ENCODE data around the gene SCAND1.
A peak's percentile ranks its signal among the peaks of the same experiment; 100 is the strongest.
"Not testable (repeated sequence)": the region's sequence is repeated elsewhere in the genome, so short reads cannot be mapped to it uniquely, and the experiment has no call there.

SCAND1 gene

DNA sequence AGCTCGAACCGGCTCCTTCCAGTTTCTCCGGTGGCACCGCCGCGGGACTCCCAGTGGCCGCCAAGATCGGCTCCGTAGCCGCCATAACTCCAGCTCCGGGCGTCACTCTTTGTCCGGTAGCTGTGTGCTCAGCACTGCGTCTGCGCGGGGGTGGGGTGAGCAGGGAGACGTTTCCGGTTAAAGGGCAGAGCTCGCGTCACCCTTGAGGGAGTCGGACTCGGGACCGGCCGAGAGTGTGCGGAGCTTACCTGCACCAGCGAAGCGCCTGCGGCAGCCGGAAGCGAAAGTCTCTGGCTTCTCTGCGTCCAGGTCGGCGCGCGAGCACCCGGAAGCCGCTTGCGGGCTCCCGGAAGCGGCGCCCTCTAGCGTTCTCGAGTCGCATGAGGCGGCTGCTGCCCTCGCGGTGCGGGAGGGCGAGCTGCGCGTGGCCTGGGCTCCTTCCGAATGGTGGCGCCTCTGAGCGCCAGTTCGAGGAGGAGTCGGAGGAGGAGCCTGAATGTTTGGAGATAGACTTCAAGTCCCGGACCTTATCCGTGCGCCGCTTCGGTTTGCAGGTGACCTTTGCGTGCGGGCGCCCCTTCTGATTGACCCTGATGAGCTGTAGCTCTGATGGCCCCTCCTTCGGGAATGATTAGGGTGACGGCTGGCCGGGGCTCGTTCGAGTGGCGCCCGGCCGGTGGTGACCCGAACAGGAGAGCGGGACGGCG is at the start of gene SCAND1:
Gene SCAND1 (minus strand): TSS at position 303 of the 707 bp plus-strand sequence. CDS start 218 bp downstream, at position 85.
- peak; percentile 88 for DNase-seq

GRCh38 chr20:36004045-36004444 is 49.7 kb upstream of the SCAND1 start:
- no peak for DNase-seq

DNA sequence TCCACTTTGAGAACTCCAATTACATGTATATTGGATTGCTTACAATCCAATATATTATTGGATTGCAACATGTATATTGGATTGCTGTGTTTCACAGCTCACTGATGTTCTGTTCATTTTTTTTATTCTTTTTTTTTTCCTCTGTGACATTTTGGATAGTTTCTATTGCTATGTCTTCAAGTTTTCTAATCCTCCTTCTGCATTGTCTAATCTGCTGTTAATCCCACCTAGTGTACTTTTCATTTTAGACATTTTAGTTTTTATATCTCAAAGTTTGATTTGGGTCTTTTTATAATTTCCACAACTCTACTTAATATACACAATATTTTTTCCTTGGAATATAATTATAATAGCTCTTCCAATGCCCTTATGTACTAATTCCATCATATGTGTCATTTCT is 48.6 kb upstream of the SCAND1 start:
- no peak for DNase-seq

DNA sequence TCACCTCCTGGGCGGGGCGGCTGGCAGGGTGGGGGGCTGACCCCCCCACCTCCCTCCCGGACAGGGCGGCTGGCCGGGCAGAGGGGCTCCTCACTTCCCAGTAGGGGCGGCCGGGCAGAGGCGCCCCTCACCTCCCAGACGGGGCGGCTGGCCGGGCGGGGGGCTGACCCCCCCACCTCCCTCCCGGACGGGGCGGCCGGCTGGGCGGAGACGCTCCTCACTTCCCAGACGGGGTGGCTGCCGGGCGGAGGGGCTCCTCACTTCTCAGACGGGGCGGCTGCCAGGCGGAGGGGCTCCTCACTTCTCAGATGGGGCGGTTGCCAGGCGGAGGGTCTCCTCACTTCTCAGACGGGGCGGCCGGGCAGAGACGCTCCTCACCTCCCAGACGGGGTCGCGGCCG is 47.0 kb upstream of the SCAND1 start:
- not testable (repeated sequence) for DNase-seq

GRCh38 chr20:35996492-35996891 is 42.2 kb upstream of the SCAND1 start:
- not testable (repeated sequence) for DNase-seq

- DNase-seq = peak; percentile 70
These were observed 40.7 kb upstream of the SCAND1 start for GRCh38 chr20:35994994-35995453.

DNA sequence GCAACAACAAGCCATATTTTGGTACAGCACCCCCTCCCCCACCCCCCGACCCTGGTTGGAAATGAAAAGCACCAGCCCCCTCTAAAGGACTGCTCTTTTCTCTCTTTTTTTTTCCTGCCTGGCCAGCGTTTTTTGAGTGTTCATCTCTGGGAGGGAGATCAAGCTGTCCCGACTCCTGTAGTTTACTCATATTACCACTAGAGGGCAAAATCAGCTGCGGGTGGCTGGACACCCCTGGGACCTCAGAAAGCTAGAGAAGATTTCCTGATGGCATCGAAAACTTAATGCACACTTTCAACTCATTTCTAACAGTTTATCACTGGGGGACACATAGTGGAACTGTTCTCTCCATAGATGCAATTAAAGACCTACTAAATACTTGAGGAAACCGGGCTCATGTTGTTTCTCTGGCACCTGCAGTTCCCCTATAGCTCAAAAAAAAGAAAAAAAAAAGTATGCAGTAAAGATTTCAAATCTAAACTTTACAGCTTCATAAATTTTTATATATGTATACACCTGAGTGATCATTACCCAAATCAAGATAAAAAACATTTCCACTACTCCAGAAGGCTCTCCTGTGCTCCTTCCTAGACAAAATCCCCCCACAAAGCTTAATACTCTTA is 38.5 kb upstream of the SCAND1 start:
- DNase-seq = peak; percentile 58

DNA sequence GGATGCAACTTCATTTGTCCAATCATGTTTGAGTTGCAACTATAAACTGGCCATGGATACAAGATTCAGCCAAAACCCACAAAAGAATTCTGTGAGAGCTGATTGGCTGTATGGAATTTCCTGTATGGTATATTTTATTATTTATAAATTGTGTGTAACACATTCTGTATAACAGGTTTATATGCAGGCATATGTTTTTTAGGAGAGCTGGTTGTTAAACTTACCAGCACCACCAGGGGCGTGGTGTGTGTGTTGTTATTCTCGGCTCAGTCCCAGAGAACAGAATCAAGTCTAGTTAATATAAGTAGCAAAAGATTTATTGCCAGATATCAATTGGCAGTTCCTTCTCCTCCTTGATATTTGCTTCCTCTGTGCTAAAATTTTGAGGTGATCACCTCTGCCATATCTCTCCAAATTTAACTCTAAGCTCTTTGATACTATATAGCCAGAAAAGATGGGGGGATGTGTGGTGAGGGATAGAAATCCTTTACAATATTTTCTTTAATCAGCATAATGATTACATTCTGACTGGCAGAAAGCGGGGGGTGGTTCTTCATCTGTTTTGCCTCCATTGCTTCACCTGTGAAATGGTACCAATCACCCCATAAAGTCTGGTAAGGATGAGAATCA is 37.0 kb upstream of the SCAND1 start:
- no peak for DNase-seq

- DNase-seq = no peak
These were observed 34.7 kb upstream of the SCAND1 start for GRCh38 chr20:35988910-35989463.

DNA sequence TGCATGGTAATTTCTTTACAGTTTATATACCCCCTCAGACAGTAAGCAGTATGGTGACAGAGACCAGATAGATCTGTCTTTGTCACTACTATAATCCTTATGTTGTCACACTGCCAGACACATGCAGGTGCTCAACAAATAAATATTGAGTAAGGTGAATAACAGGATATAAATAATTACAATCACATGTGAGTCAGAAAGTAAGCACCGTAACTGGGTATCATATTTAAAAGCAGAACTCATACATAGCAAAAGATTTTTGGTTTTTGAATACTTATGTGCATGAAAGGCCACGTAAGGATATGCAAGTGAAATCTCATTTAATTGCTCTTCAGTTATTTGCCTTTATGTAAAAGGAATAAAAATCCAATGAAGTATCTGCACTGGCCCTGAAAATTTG is 31.5 kb upstream of the SCAND1 start:
- DNase-seq = no peak

GRCh38 chr20:35984382-35984781 is 30.1 kb upstream of the SCAND1 start:
- no peak for DNase-seq

DNA sequence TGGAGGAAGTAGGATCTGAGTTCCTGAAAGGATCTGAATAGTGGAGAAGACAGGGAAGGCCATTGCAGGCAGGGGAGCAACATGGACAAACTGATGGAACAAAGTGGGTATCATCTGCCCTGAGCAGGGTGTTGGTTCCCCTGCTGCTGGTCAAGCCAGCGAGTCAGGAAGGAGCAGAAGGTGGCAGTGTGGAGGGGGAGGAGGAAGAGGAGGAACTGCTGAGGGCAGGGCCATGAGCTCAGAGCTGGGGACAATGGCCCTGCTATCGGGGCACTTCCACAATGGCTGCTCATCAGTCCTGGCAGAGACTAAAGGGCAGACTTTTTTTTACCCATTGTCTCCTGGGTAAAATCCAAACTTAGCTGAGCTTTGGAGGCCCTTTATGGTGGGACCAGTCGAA is 27.7 kb upstream of the SCAND1 start:
- DNase-seq = no peak

DNA sequence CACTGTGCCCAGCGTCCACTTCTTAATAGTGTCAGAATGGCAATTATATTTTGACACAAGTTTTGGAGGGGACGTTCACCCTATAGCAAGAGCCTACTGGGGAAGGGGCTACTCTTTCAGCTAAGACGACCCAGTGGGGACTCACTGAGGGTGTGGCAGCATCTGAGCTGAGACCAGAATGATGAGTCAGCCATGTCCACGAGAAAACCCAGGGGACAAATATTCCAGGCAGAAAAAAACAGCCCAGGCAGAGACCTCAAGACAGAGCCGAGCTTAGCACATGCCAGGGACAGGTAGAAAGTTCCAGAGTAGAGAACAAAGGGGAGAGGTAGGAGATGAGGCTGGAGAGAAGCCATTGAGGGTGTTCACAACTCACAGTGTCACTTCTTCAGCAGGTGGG is 25.2 kb upstream of the SCAND1 start:
- DNase-seq = no peak

DNA sequence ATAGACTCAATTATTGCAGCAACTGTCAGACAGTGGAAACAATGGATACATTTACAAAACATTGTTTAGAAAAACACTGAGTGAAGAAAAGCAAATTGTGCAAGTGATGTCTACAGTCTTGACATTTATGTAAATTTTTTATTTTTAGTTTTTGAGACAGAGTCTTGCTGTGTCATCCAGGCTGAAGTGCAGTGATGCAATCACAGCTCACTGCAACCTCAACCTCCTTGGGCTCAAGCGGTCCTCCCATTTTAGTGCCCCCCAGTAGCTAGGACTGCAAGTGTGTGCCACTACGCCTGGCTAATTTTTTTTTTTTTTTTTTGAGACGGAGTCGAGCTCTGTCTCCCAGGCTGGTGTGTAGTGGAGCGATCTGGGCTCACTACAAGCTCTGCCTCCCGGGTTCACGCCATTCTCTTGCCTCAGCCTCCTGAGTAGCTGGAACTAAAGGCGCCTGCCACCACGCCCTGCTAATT is 23.8 kb upstream of the SCAND1 start:
- no peak for DNase-seq

GRCh38 chr20:35975576-35976373 is 21.5 kb upstream of the SCAND1 start:
- DNase-seq = no peak

DNA sequence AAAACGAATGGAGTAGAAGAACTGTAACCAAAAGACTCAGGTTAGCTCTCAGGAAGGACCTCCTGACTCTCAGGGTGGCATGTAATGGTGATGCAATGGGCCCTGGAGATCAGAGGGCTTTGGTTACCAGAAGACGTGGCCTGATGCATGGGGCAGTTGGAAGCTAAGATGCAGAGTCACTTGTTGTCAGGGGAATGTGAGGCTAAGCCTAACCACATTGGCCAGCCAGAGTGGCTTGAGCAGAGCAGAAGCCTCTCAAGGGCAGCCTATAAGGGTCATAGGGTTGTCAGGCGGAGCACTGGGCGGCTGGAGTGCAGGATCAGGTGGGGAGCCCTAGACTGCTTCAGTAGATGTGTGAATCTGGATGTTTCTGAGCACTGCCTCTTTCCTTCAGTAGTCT is 20.0 kb upstream of the SCAND1 start:
- no peak for DNase-seq

DNA sequence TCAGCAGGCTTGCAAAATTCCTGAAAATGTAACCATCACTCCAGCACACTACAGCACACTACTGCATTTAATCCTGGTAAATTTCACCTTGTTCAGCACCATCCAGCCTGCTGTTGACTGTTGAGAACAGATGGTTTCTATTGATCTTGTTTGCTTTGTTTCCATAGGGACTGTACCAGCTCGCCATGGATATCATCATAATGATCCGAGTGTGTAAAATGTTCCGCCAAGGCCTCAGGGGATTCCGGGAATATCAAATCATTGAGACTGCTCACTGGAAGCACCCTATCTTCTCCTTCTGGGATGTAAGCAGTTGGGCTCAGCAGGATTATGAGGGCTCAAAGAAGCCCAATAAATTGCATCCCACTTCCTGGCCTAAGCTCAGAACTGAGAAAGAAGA is 18.2 kb upstream of the SCAND1 start:
- peak; percentile 87 for DNase-seq

DNA sequence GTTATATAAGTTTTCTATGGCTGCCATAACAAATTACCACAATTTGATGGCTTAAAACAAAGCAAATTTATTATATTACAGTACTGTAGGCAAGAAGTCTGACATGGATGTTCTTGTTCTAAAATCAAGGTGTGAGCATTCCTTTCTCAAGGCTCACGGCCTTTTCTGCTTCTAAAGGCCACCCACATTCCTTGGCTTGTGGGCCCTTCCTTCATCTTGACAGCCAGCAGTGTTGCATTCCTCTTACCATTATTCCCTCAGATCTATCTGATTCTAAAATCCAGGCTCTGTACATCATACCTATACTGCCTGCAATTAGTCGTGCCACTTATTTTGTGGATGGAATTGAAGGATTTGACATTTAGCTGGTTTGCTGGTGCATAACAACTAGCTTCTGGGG is 17.7 kb upstream of the SCAND1 start:
- DNase-seq = no peak

- DNase-seq = no peak
These were observed 14.6 kb upstream of the SCAND1 start for GRCh38 chr20:35968930-35969329.

DNA sequence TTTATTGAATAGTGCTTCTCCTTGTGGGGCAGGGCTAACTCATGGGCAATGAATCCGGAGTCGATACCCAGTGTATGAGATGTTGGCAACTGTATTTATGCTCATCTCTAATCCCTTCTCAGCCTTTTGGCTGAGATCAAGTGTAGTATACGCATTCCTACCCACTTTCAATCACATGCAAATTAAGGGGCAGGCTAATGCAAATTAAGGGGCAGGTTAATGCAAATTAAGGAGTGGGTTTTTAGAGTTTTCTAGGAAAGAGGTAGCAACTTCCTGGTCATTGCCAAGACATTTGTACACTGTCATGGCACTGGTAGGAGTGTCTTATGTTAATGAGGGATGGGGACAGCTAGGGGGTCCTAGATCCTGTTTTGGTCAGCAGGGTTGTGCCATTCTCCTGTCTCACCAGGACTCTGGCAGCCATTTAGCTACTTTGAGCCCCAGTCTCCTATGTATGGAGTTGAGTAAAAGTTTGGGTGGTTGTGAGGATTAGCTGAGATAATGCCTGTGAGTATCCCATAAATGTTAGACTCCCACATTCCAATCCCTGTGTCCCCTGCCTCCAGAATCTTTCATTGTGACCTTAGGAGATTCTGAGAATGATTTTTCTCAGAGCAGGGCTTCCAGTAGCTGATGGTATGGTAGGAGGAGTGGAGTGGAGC is 13.8 kb upstream of the SCAND1 start, which contains the start of gene CNBD2:
Gene CNBD2 (plus strand): TSS at position 612 of the 662 bp plus-strand sequence. CDS start 173 bp downstream, outside the sequence.
- no peak for DNase-seq

DNA sequence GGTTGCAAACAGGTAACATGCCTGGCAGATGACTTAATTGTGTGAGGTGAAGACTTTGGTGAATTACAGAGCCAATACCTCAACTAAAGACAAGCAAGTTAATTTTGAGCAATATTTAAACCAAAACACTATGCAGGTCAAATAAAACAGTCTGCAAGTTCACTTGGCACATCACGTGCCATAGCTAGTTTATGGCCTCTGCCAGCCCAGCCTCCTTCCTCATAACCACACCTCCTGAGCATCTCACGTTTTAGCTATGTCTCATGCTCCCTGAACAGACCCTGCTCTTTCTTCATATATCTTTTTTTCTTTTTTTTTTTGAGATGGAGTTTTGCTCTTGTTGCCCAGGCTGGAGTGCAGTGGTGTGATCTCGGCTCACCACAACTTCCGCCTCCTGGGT is 9.6 kb upstream of the SCAND1 start:
- no peak for DNase-seq

- DNase-seq = not testable (repeated sequence)
These were observed 5.0 kb upstream of the SCAND1 start for GRCh38 chr20:35959291-35959690.

Data from NCI-H524 treated with DMSO at 0.1 percent for 48 hours (cell line).